Endothelial cell of umbilical vein (primary cell): Measurements from ENCODE around the gene EFCAB8. TPM values are rescaled to one million over a fixed set of nuclear protein-coding genes. Genes with fewer than 3 reads are reported as not detected.

Experiments
- BruUV-seq: library from RNA; stranded (reverse); fragments of 400-500 nt; replicated peaks from 2 replicates; lab custom pipeline; 2021; lab: Mats Ljungman, UMichigan
- CTCF ChIA-PET: fragments of 300-600, 350-600 bp; sonication (Branson Sonifier 250); formaldehyde crosslinking; loops from one replicate; lab custom pipeline; 2021; ENCODE audit warnings: antibody characterized with exemption, inconsistent platforms; lab: Charles Lee
- POLR2A ChIA-PET: fragments of 300-600, 350-600 bp; sonication (Branson Sonifier 250); formaldehyde crosslinking; loops from one replicate; lab custom pipeline; 2021; ENCODE audit warnings: antibody characterized with exemption, inconsistent platforms; lab: Charles Lee
- DNase-seq: peaks from one replicate; pipeline ENCODE4 v3.0.0-alpha.2; 2011; ENCODE audit warnings: low read depth, low spot score
- FAIRE-seq: peaks from 2 replicates; lab custom pipeline; 2011; peaks lifted over from hg19 to GRCh38; lab: Jason Lieb, UNC
- H2AFZ ChIP-seq: 2 replicates; pipeline ENCODE4 v1.6.0; 2012; ENCODE audit warnings: low read depth, low read length, control low read depth, inconsistent platforms
- H3K27ac ChIP-seq: 2 replicates; pipeline ENCODE4 v1.5.1; 2011; ENCODE audit warnings: low read depth, mild to moderate bottlenecking, control low read depth, low read length, moderate library complexity; ENCODE audit not compliant: insufficient read depth
- H3K27me3 ChIP-seq, 2 experiments: 2 replicates each; pipeline versions ENCODE4 v1.6.0 to v1.6.1; 2011; ENCODE audit warnings: low read length in 2 of 2, mixed read lengths in 1 of 2; ENCODE audit not compliant: control insufficient read depth in 2 of 2, insufficient read depth in 2 of 2
- H3K36me3 ChIP-seq, 2 experiments: 2 replicates in 1 of 2; 3 replicates in 1 of 2; pipeline ENCODE4 v1.5.1; 2011; ENCODE audit warnings: low read length in 2 of 2, mild to moderate bottlenecking in 1 of 2, moderate library complexity in 1 of 2; ENCODE audit not compliant: control insufficient read depth in 2 of 2, insufficient read depth in 2 of 2; ENCODE audit errors: extremely low read depth in 1 of 2
- H3K4me1 ChIP-seq: 3 replicates; pipeline ENCODE4 v1.5.1; 2011; ENCODE audit warnings: mild to moderate bottlenecking, low read length; ENCODE audit not compliant: control insufficient read depth, insufficient read depth; ENCODE audit errors: extremely low read depth
- H3K4me2 ChIP-seq: 2 replicates; pipeline ENCODE4 v1.6.1; 2011; ENCODE audit warnings: low read length, control low read depth, mixed read lengths; ENCODE audit not compliant: insufficient read depth
- H3K4me3 ChIP-seq, 3 experiments: fragments of 200-600 bp in 1 of 3; sonication (generic), shearing (Covaris generic) in 1 of 3; replicated peaks in 1 of 3; 2 replicates each; pipeline ENCODE4 v1.5.1; 2011 to 2016; ENCODE audit warnings: control low read depth in 3 of 3, low read length in 3 of 3, mild to moderate bottlenecking in 2 of 3, inconsistent platforms in 1 of 3, low read depth in 1 of 3, moderate library complexity in 1 of 3; ENCODE audit not compliant: insufficient read depth in 1 of 3
- H3K79me2 ChIP-seq: 2 replicates; pipeline ENCODE4 v1.6.0; 2012; ENCODE audit warnings: low read length, inconsistent platforms; ENCODE audit not compliant: control insufficient read depth, insufficient read depth
- H3K9ac ChIP-seq: replicated peaks from 2 replicates; pipeline ENCODE3; 2011; ENCODE audit warnings: low read length, control low read depth; ENCODE audit not compliant: insufficient read depth; ENCODE audit errors: extremely low read depth
- H3K9me1 ChIP-seq: replicated peaks from 3 replicates; pipeline ENCODE4 v1.6.0; 2011; ENCODE audit warnings: mild to moderate bottlenecking, low read length; ENCODE audit not compliant: control insufficient read depth, insufficient read depth; ENCODE audit errors: extremely low read depth
- H3K9me3 ChIP-seq: replicated peaks from 2 replicates; pipeline ENCODE4 v1.5.1; 2012; ENCODE audit warnings: low read length, inconsistent platforms; ENCODE audit not compliant: control insufficient read depth, insufficient read depth
- H4K20me1 ChIP-seq: replicated peaks from 2 replicates; pipeline ENCODE3; 2011; ENCODE audit warnings: mild to moderate bottlenecking, low read length; ENCODE audit not compliant: control insufficient read depth, insufficient read depth; ENCODE audit errors: extremely low read depth
- CTCF ChIP-seq, 2 donors: IDR thresholded peaks; 1 replicate in 1 of 2; 2 replicates in 1 of 2; pipeline ENCODE4 v1.5.1; 2011; ENCODE audit warnings: low read length in 2 of 2, mild to moderate bottlenecking in 2 of 2, moderate library complexity in 2 of 2, control low read depth in 1 of 2, inconsistent platforms in 1 of 2, low read depth in 1 of 2; ENCODE audit not compliant: insufficient read depth in 1 of 2; ENCODE audit errors: extremely low read depth in 1 of 2
- EZH2 ChIP-seq: IDR thresholded peaks from 2 replicates; pipeline ENCODE4 v1.6.1; 2012; ENCODE audit warnings: borderline replicate concordance, low read depth, mild to moderate bottlenecking, moderate library complexity, low read length, inconsistent platforms; ENCODE audit not compliant: severe bottlenecking
- FOS ChIP-seq: IDR thresholded peaks from 2 replicates; pipeline ENCODE4 v1.6.1; 2011; ENCODE audit warnings: mild to moderate bottlenecking, low read length, moderate library complexity, borderline replicate concordance; ENCODE audit not compliant: insufficient read depth
- GATA2 ChIP-seq: IDR thresholded peaks from 2 replicates; pipeline ENCODE4 v1.7.0; 2011; ENCODE audit warnings: low read depth, mild to moderate bottlenecking, moderate library complexity, mixed read lengths, low read length; ENCODE audit not compliant: insufficient read length, insufficient read depth
- JUN ChIP-seq: IDR thresholded peaks from 2 replicates; pipeline ENCODE4 v1.6.1; 2011; ENCODE audit warnings: borderline replicate concordance, low read depth; ENCODE audit not compliant: insufficient read length, insufficient read depth
- MYC ChIP-seq: IDR thresholded peaks from one replicate; pipeline ENCODE4 v1.6.1; 2011; ENCODE audit warnings: mild to moderate bottlenecking, low read depth, low read length
- POLR2A ChIP-seq: IDR thresholded peaks from 2 replicates; pipeline ENCODE4 v1.6.1; 2012; ENCODE audit warnings: low read depth, mild to moderate bottlenecking, control low read depth, low read length
- POLR2AphosphoS5 ChIP-seq: IDR thresholded peaks from 2 replicates; pipeline ENCODE4 v1.6.1; 2012; ENCODE audit warnings: low read depth, mild to moderate bottlenecking, control low read depth, low read length, moderate library complexity; ENCODE audit not compliant: insufficient read depth
- dilution Hi-C: fragments of 300-500 bp; cut with MboI; formaldehyde crosslinking; loops from one replicate; pipeline ENCODE4 v1.15.0; 2019; ENCODE audit warnings: low sequenced_read_pairs; ENCODE audit not compliant: extremely low pct_ligation_motif_present
- intact Hi-C: fragments of 100-400 bp; cut with micrococcal nuclease; formaldehyde crosslinking; loops from one replicate; pipeline ENCODE4 v1.10.0; 2022
- polyA plus RNA-seq, 4 experiments: library from polyadenylated mRNA; depleted of rRNA in 3 of 4; stranded (reverse) in 3 of 4; unstranded in 1 of 4; fragments of >200 nt; gene quantifications; 2 replicates each; pipeline versions ENCODE4 v1.2.1 to v1.2.3, GENCODE V29; 2011 to 2012; ENCODE audit warnings: missing spikeins in 1 of 4
- total RNA-seq: library from RNA; stranded (reverse); gene quantifications from 2 replicates; pipeline ENCODE4 v1.2.3, GENCODE V29; 2021
- TF ChIP-seq, protein P1 (sequence below): IDR thresholded peaks from 2 replicates; pipeline ENCODE4 v1.6.1; 2011; ENCODE audit not compliant: insufficient read depth, insufficient read length

EFCAB8 gene
- total and polyA plus RNA-seq, 2 donors (not counting 3 experiments of a cell fraction or from before 2014, with no cell fraction given) = 0.01 to 0.31 TPM

GRCh38 chr20:32832664-32833063 lies 26.1 kb upstream of the EFCAB8 start:
- peaks cover 10% of the 10 kb centered on the region for H3K4me1 ChIP-seq
- no peaks in the 10 kb centered on the region for H3K9me3 ChIP-seq
- no peaks in the 10 kb centered on the region for H3K27me3 ChIP-seq
- peaks cover 14% of the 10 kb centered on the region for H4K20me1 ChIP-seq
- H3K27ac ChIP-seq = no peak overlapping the region
- H3K4me2 ChIP-seq = no peak overlapping the region
- H3K79me2 ChIP-seq = peaks cover 79% of the 10 kb centered on the region
- no peaks in the 10 kb centered on the region for H3K9me1 ChIP-seq
- no peak overlapping the region for H3K4me3 ChIP-seq
- dilution Hi-C loops (no loop called here), intact Hi-C loops (no loop called here)
- DNase-seq = no peak
- CTCF ChIA-PET = no interaction called here
- peaks cover 8 to 35% of the 10 kb centered on the region in 2 experiments for H3K36me3 ChIP-seq
- no peak overlapping the region for H2AFZ ChIP-seq
- no peak overlapping the region for H3K9ac ChIP-seq
- BruUV-seq = no TSS peak
- POLR2A ChIA-PET = no interaction called here
- no peak for TF ChIP-seq POLR2A
- FAIRE-seq = no peak

GRCh38 chr20:32834972-32835371 lies 23.8 kb upstream of the EFCAB8 start:
- H3K79me2 ChIP-seq = peaks cover 76% of the 10 kb centered on the region
- H2AFZ ChIP-seq = no peak overlapping the region
- no peak overlapping the region for H3K9ac ChIP-seq
- dilution Hi-C loops (no loop called here), intact Hi-C loops (no loop called here)
- DNase-seq = no peak
- H3K4me3 ChIP-seq = no peak overlapping the region
- H3K36me3 ChIP-seq = peaks cover 14 to 25% of the 10 kb centered on the region in 2 experiments
- H3K9me1 ChIP-seq = no peaks in the 10 kb centered on the region
- no peak overlapping the region for H3K27ac ChIP-seq
- peaks cover 6% of the 10 kb centered on the region for H4K20me1 ChIP-seq
- no TSS peak for BruUV-seq
- ChIA-PET POLR2A (no interaction called here), CTCF (no interaction called here)
- H3K4me1 ChIP-seq = no peaks in the 10 kb centered on the region
- no peak for FAIRE-seq
- no peak for TF ChIP-seq JUN
- TF ChIP-seq FOS = no peak
- no peak for TF ChIP-seq POLR2A
- no peak for TF ChIP-seq MYC
- no peak for TF ChIP-seq POLR2AphosphoS5
- no peak for TF ChIP-seq CTCF (IDR thresholded peaks at IDR 0.05; ENCODE audit: extremely low read depth in 1 of 2, insufficient read depth in 1 of 2, low read depth in 1 of 2, low read length in 2 of 2)
- no peak for TF ChIP-seq GATA2
- no peak for TF ChIP-seq EZH2
- TF ChIP-seq, protein P1, sequence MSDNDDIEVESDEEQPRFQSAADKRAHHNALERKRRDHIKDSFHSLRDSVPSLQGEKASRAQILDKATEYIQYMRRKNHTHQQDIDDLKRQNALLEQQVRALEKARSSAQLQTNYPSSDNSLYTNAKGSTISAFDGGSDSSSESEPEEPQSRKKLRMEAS = no peak
- no peaks in the 10 kb centered on the region for H3K27me3 ChIP-seq
- no peak overlapping the region for H3K4me2 ChIP-seq
- H3K9me3 ChIP-seq = no peaks in the 10 kb centered on the region
